NOMO-1 treated with DMSO at 0.1 percent for 48 hours (cell line): Measurements from ENCODE around the gene CCL15.
"Not testable (repeated sequence)": the region's sequence is repeated elsewhere in the genome, so short reads cannot be mapped to it uniquely, and the experiment has no call there.

Source experiments
- DNase-seq: peaks from one replicate; lab custom pipeline; 2025; ENCODE audit not compliant: unreplicated experiment; lab: John Stamatoyannopoulos, UW

CCL15 gene

GRCh38 chr17:36001110-36001771, at the start of gene CCL15:
CCL15 (minus strand) TSS chr17:36001553; CDS start chr17:36001492, 61 bp downstream.
- DNase-seq = no peak

- no peak for DNase-seq
Measured at GRCh38 chr17:36049643-36050042, 48.3 kb upstream of the CCL15 start.

GRCh38 chr17:36048066-36048465, 46.7 kb upstream of the CCL15 start:
- DNase-seq = no peak

- DNase-seq = peak; percentile 89
Measured at GRCh38 chr17:36036235-36036634, 34.9 kb upstream of the CCL15 start.

- peak; percentile 98 for DNase-seq
Measured at GRCh38 chr17:36034127-36034526, 32.8 kb upstream of the CCL15 start.

GRCh38 chr17:36030956-36031355, 29.6 kb upstream of the CCL15 start:
- DNase-seq = no peak

- DNase-seq = no peak
Measured at GRCh38 chr17:36027761-36028160, 26.4 kb upstream of the CCL15 start.

GRCh38 chr17:36024106-36024869, 22.9 kb upstream of the CCL15 start:
- no peak for DNase-seq

GRCh38 chr17:36019423-36019822, 18.1 kb upstream of the CCL15 start:
- no peak for DNase-seq

- peak; percentile 81 for DNase-seq
Measured at GRCh38 chr17:36017799-36018198, 16.4 kb upstream of the CCL15 start, which contains the start of gene CCL23. CCL23 (minus strand) TSS chr17:36017972; CDS start chr17:36017897, 75 bp downstream.

- no peak for DNase-seq
Measured at GRCh38 chr17:36016555-36016954, 15.2 kb upstream of the CCL15 start.

- not testable (repeated sequence) for DNase-seq
Measured at GRCh38 chr17:36015895-36016294, 14.5 kb upstream of the CCL15 start.

GRCh38 chr17:36014946-36015345, 13.6 kb upstream of the CCL15 start:
- no peak for DNase-seq

GRCh38 chr17:36011201-36011600, 9.8 kb upstream of the CCL15 start:
- DNase-seq = peak; percentile 9

- DNase-seq = no peak
Measured at GRCh38 chr17:36008998-36009665, 7.8 kb upstream of the CCL15 start.

GRCh38 chr17:36004594-36005108, 3.3 kb upstream of the CCL15 start:
- DNase-seq = peak; percentile 23

GRCh38 chr17:36002631-36003030, 1.3 kb upstream of the CCL15 start:
- DNase-seq = no peak

- no peak for DNase-seq
Measured at GRCh38 chr17:36001862-36002603, 680 bp upstream of the CCL15 start.

- no peak for DNase-seq
Measured at GRCh38 chr17:36000732-36001109, 632 bp downstream of the CCL15 start.

- DNase-seq = no peak
Measured at GRCh38 chr17:35998756-35999155, 2.6 kb downstream of the CCL15 start.

- DNase-seq = no peak
Measured at GRCh38 chr17:35998018-35998545, 3.3 kb downstream of the CCL15 start.
